ENCODE measurements around the gene CELF5.
"Not testable (repeated sequence)": the region's sequence is repeated elsewhere in the genome, so short reads cannot be mapped to it uniquely, and the experiment has no call there.

The CELF5 gene

DNA sequence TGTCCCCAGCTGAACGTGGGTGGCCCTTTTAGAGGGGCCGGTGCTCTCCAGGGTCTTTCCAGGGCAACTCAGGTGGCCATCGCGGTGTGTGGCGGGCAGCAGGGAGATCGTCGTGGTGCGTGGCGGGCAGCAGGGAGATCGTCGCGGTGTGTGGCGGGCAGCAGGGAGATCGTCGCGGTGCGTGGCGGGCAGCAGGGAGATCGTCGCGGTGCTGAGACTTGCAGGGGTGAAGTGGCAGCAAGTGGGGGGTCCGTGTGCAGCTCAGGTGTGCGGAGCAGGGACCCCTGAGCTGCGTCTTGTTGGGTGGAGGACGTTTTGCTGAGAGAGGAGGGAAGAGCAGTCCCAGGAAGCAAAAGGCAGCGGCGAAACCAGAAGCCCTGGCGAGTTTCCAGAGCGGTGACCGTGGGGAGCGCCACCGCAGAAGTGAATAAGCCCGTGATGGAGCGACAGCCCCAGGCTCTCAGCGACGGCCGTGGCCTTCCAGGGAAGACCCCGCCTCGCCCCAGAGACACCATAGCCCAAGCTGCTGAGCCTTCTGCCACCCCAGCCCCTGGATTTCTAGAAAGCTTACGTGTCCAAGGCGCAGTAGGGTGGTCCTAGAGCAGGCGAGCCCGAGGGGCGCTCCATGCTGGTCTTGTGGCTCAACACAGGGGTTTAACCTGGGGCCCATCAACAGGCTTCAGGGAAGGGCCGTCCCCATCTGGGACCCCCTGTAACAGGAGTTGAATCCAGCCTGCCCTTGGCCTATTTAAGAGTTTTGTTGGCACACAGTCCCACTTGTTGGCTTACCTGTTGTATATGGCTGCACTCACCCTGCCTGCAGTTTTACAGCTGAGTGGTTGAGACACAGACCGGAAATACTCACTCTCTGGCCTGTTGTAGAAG lies 33.3 kb upstream of the CELF5 start:
- no peak for DNase-seq

DNA sequence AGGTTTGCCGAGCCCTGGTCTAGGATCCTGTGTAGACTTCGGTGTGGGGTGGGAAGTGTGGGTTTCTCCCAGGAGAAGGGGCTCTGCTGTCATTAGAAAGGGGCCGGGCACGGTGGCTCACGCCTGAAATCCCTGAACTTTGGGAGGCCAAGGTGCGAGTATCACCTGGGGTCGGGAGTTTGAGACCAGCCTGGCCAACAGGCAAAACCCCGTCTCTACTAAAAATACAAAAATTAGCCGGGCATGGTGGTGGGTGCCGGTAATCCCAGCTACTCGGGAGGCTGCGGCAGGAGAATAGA lies 32.7 kb upstream of the CELF5 start:
- not testable (repeated sequence) for DNase-seq

DNA sequence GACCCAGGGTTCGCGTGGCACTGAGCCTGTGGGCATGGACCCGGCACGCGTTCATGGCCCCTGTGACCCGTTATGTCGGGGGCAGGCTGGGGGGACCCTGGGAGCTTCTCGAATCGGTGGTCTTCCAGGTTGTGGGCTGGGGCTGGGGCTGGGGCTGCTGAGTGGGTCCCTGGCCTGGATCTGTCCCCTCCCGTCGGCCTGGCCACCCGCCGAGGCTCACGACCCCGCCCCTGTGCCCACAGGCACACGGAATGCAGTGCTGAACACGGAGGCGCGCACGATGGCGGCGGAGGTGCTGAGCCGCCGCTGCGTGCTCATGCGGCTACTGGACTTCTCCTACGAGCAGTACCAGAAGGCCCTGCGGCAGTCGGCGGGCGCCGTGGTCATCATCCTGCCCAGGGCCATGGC lies 32.2 kb upstream of the CELF5 start:
- no peak for DNase-seq

DNA sequence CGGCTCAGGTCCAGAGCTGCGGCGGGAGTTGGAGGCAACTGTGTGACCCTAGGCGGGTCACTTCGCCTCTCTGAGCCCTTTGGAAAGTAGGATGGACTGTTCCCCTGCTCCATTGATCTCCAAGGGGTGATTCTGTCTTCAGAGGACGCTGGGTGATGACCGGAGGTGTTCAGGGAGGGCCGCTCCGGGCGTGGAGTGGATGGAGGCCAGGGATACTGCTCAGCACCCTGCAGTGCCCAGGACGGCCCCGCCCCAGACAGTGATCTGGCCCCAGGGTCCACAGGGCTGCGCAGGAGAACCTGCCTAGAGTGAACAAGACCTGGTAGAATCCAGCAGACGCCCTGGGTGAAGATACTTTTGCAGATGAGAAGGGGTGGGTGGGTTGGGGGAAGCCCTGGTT lies 31.8 kb upstream of the CELF5 start:
- DNase-seq = no peak

DNA sequence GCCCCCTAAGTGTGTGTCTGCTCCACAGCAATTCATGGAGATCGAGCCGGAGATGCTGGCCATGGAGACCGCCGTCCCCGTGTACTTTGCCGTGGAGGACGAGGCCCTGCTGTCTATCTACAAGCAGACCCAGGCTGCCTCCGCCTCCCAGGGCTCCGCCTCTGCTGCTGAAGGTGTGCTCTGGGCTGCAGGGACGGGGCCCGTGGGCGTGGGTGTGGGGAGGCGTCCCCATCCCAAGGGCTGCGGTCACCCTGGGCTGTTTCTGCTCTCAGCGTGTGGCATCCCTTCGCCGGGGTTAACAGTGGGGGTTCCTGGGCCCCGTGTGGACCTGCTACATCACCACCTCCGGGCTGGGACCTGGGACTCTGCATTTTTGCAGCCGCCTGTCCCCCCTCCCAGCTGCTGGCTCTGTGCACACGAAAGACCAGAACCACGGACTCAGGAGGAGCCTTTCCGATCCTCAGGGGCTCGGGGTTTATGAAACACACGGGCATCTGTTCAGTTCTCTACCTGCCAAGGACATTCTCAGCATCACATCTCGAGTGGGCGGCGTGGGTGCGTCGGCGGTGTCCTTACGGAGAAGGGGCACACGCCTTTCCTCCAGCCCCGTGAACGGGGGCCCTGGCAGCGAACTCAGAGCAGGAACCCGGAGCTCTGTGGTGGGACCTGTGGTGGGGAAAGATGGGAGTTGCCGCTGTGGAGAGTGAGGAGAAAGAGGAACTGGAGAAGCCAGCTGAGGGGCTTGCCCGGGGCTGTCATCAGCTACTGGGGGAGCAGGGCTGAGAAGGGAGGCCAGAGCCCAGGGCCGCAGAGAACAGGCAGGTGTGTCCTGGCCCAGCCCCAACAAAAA lies 31.0 kb upstream of the CELF5 start:
- no peak for DNase-seq

DNA sequence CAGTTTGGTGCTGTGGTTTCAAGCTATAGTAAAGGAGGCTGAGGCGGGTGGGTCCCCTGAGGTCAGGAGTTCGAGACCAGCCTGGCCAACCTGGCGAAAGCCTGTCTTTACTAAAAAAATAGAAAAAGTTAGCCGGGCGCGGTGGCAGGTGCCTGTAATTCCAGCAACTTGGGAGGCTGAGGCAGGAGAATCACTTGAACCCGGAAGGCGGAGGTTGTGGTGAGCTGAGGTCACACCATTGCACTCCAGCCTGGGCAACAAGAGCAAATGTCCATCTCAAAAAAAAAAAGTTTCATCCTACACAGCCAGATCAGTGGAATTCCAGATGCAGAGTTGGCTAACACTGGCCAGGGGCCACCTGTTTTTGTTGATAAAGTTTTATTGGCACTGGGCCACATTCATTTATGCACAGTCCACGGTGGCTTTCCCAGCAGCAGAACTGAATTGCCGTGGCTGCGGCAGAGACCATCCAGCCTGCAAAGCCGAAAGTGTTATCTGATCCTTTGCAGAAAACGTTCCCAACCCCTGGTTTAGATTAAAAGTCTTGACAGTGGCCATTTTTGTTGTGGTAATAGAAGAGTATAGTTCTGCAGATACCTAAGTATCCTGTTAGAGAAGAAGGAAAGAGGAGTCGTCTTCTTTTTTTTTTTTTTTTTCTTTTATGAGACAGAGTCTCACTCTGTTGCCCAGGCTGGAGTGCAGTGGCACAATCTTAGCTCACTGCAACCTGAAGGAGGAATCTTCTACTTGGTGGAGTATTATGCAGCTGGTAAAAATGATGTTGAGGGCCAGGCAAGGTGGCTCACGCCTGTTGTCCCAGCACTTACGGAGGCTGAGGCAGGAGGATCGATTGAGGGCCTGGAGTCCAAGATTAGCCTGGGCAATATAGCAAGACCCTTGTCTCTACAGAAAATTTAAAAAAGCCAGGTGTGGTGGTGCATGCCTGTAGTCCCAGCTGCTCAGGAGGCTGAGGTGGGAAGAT lies 30.1 kb upstream of the CELF5 start:
- DNase-seq = no peak

DNA sequence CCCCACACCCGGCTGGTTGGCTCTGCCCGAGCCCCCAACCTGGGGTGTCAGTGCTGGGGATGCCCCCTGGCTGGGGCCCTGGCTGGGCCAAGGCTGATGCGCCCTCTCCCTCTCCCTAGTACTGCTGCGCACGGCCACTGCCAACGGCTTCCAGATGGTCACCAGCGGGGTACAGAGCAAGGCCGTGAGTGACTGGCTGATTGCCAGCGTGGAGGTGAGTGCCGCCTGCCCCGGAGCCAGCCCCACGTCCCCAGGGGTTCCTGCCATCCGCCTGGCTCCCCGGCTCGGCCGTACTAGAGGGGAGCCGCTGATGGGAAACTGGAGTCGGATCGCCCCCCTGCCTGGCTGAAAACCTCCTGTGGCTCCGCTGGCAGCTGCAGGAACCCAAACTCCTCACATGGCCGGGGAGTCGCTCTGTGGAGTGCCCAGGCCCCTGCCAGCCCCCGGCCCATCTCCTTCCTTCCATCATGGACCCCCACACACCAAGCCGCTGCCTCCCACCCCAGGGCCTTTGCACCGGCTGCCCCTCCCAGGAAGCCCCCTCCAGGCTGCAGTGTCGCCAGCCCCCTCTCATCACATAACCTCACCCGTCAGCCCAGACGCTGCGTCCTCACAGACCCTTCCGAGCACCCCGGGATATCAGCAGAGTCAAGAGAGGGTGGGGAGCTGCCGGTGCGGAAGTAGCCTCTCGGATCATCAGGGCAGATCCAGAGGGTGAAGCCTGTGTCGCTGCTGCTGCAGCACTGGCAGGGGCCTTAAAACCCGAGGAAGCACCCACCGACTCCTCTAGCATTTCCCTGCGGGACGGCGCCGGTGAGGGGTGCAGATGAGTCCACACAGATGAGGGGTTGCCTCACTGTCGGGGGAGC lies 28.2 kb upstream of the CELF5 start:
- DNase-seq = no peak

DNA sequence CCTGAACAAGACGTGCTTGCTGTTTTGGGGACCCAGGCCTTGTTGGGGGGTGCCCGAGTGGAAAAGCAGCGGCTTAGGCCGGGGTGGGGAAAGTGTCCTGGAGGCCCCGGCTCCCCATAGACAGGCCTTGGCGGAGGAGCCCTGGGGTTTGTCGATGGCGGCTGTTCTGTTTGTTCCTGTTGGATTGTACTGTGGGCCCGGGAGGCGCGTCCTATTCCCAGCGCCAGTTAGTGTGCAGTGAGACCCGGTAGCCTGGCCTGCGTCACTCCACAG lies 27.6 kb upstream of the CELF5 start:
- no peak for DNase-seq

DNA sequence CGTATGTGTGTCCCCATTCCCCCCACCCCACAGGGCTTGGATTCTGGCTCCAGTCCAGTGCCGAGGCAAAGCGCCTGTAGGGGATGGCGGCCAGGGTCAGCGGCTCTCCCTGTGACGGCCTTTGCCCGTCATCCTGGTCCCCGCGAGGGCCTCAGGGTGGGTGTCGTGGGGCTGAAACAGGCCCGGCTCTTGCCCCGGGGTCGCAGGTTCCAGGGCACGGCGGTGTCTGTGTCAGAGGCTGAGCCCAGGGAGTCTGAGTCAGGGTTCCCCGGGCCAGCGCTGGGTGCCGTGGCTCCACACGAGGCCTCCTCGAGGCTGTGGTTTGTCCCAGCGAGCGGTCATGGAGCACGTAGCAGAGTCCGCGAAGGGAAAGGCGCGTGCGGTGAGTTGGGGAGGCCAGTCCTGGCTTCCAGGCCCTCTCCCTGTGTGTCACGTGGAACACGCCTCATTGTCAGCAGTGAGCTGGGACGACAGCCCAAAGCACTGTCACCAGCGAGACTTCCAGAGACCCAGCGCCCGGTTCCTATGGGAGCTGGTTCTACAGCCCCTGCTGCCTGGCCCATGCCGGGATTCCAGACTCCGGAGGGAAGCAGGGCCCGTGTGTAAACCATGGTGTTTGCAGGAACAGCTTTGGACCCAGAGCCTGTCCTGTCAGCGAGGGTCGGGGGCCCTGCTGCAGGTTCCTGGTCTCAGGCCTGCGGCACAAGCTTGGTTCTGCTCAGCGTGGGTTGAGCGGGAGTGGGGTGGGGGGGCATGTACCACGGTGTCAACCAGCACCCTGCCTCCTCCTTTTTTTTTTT lies 25.4 kb upstream of the CELF5 start:
- no peak for DNase-seq

DNA sequence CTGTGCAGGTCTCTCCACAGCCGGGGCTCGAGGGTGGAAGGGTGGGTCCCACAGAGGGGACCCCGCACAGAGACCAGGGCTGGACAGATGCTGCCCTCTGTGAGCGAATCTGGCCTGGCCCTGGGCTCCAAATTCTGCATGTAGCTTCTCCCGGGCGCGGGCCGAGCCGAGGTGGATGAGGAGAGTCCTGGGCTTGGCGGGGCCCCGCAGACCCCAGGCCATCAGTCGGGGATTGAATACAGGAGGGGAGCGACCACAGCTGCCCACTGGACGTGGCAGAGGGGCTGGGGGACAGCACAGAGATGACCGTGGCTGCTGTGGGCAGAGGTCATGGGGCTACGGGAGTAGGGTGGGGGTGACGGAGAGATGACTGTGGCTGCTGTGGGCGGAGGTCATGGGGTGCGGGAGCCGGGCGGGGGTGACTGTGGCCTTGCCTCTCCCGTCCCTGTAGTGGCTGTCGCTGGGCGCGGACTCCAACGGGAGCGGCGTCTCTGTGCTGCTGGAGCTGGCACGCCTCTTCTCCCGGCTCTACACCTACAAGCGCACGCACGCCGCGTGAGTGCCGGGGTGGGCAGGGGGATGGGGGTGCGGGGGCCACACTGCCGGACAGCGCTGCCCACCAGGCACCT lies 23.3 kb upstream of the CELF5 start:
- no peak for DNase-seq

DNA sequence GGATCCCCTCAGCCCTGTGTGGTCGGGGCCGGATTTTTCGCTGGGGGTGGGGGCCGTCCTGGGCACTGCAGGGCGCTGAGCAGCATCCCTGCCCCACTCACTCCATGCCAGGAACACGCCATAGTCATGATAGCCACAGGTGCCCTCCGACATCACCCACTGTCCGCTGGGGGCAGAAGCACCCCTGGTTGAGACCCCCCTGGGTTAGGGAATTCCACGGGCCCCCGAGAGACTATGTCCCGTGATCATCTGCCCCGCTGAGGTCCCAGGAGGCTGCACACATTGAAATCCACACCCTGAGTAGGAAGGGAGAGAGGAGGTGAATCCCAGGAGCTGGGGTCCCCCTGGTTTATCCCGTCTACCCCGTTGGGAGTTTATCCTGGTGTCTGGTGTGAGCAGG lies 22.6 kb upstream of the CELF5 start:
- no peak for DNase-seq

DNA sequence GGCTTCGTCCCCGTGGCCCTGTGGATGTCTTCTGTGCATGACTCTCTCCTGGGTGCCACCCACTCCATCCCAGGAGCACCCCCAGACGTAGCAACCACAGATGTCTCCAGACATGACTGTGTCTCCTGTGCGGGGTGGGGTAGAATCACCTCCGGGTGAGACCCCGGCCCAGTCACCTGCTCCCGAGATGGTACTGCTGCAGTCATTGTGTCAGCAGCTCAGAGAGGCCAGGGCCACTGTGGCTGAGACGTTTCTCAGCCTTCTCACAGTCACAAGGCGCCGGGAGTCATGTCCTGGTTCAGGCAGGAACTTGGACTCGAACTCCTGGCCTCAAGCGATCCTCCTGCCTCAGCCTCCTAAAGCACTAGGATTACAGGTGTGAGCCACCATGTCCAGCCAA lies 22.1 kb upstream of the CELF5 start:
- no peak for DNase-seq

DNA sequence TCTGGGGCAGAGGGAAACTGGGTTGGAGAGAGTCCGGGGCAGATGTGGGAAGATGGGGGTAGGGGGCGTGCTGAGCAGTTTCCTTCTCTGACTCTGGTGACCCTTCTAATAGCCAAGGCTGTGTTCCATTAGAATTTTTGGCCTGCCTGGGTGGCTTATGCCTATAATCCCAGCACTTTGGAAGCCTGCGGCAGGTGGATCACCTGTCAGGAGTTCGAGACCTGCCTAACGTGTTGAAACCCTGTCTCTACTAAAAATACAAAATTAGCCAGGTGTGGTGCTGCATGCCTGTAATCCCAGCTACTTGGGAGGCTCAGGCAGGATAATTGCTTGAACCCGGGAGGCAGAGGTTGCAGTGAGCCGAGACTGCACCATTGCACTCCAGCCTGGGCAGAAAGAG lies 21.6 kb upstream of the CELF5 start:
- DNase-seq = not testable (repeated sequence)

DNA sequence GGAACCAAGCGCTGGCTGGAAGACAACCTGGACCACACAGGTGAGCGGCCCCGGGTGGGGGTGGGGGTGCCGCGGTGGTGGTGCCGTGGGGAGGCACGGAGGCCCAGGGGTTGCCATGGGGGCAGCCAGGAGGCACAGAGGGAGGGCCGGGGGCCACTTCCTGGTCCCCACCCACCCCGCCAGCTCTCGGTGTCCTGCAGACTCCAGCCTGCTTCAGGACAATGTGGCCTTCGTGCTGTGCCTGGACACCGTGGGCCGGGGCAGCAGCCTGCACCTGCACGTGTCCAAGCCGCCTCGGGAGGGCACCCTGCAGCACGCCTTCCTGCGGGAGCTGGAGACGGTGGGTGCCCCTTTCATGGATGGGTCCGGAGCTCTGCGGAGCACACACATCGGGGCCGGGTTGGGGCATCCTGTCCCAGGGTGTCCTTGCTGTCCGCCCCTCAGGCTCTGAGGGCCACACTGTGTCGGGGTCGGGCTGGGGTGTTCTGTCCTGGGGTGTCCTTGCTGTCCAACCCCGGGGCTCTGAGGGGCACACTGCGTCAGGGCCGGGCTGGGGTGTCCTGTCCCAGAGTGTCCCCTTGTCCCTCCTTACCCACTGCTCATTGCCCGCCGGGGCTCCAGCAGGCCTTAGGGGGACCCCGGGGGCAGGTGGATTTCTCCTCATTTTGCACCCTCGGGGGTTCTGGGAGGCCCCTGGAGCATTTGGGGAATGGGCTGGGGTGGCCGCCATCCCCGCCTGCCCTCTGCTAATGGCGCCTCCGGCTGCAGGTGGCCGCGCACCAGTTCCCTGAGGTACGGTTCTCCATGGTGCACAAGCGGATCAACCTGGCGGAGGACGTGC lies 20.4 kb upstream of the CELF5 start:
- no peak for DNase-seq

DNA sequence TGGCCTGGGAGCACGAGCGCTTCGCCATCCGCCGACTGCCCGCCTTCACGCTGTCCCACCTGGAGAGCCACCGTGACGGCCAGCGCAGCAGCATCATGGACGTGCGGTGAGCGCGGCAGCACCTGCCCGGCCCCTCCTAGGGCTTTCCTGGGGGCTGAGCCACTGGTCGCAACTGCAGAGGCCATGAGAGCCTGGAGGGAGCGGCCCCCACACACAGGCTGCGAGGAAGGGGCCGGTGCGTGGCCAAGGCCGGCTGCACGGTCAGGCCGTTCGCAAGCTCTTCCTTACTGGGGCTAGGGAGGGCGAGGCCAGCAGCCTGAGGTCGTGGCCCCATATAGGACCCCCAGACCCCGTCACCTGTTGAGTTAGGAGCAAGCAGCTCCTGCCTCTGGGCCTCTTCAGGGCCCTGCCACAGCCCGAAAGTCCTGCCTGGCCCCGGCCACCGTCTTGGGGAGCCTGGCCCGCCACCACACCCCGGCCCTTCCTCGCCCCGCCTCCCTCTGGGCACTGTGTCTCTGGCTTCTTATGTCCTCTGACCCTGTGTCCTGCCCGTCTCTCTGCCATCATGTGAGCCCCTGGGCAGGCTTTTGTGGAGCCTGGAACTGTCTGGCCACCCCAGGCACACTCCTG lies 19.7 kb upstream of the CELF5 start:
- DNase-seq = no peak

DNA sequence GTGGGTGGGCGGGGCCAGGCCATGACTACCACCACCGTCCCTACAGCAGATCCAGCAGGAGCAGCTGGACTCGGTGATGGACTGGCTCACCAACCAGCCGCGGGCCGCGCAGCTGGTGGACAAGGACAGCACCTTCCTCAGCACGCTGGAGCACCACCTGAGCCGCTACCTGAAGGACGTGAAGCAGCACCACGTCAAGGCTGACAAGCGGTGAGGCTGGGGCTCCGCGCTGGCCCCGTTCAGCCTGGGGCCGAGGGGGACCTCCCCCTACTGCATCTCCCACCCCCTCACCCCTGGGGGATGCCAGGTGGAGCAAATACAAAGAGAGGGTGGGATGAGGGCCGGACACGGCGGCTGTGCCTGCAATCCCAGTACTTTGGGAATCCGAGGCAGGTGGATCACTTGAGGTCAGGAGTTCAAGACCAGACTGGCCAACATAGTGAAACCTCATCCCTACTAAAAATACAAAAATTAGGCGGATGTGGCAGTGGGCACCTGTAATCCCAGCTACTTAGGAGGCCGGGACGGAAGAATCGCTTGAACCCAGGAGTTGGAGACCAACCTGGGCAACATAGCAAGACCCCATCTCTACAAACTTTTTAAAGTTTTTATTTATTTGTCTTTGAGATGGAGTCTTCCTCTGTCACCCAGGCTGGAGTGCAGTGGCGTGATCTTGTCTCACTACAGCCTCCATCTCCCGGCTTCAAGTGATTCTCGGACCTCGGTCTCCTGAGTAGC lies 18.1 kb upstream of the CELF5 start:
- no peak for DNase-seq

DNA sequence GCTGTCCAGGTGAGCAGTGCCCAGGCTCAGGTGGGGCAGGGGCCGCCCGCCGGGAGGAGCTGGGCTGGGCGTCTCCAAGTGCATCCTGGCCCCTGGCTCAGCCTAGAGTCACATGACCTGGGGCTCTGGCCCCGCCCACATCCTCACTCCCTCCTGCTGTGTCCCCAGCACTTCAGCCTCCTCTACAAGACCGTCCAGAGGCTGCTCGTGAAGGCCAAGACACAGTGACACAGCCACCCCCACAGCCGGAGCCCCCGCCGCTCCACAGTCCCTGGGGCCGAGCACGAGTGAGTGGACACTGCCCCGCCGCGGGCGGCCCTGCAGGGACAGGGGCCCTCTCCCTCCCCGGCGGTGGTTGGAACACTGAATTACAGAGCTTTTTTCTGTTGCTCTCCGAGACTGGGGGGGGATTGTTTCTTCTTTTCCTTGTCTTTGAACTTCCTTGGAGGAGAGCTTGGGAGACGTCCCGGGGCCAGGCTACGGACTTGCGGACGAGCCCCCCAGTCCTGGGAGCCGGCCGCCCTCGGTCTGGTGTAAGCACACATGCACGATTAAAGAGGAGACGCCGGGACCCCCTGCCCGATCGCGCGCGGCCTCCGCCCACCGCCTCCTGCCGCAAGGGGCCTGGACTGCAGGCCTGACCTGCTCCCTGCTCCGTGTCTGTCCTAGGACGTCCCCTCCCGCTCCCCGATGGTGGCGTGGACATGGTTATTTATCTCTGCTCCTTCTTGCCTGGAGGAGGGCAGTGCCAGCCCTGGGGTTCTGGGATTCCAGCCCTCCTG lies 16.8 kb upstream of the CELF5 start:
- no peak for DNase-seq

All from NCI-H748 treated with DMSO at 0.1 percent for 48 hours (cell line).